Right forelimb (tissue), 1 donor: ENCODE results near the gene GPR183.

Experiments used
- DNase-seq: peaks from one replicate; pipeline ENCODE4 v3.0.0-alpha.2; 2018

Gene GPR183, protein sequence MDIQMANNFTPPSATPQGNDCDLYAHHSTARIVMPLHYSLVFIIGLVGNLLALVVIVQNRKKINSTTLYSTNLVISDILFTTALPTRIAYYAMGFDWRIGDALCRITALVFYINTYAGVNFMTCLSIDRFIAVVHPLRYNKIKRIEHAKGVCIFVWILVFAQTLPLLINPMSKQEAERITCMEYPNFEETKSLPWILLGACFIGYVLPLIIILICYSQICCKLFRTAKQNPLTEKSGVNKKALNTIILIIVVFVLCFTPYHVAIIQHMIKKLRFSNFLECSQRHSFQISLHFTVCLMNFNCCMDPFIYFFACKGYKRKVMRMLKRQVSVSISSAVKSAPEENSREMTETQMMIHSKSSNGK

DNA sequence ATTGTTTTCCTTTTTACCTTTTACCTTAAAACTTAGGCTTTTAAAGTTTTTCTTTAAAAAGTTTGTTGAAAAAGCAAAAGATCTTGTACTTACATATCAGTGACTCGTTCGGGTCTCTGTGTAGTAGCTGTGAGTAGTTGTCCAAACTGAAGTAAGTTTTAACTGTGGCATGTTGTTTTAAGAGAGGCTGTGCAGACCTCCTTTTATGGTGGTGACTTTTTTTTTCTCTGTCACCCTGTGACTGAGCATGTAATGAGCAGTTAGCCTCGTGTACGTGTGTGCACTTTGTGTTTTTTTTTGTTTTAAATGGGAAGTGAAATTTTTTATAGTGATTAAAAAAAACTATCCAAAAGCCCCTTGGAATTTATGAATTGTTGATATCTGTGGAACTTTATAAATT is at the start of gene GPR183:
TSS of gene GPR183 (minus strand) at position 153 of the 400 bp plus-strand sequence. CDS start 11,254 bp downstream, outside the sequence.
- DNase-seq = no peak

DNA sequence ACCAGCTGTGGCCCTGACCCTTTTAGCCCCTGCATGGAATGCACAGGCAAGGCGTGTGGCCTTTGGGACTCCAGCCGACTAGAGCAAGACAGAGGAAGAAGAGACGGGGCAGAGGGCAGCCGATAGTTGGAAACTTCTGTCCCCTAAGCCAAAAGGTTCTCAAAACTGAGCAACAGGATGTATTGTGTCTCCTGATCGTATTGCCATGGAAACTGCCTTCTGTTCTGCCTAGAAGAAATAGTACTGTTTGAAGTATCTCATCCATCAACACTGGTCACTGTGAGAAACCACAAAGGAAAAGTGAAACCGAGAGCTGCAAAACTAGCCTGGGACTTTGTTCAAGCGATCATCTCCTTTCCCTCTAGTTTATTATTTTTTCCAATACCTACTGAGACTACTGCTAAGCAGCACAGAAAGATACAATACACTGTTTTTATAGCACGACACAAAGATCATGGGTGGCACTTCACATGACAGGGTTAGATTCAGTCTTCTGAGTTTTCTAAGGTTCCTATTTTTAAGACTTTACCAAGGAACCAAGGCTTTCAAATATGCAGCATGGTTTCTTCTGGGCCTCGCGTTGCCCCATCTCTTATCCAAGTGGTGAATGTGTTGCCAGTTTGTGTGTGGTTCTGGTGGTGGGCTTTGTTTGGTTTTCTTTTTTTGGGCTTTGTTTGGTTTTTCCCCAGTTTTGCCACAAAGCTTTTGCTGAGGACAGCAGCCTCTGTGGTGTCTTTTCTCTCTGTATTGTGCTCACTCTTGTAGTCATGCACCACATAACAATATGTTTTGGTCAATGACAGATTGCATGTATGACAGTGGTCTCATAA is 49.3 kb upstream of the GPR183 start:
- no peak for DNase-seq

DNA sequence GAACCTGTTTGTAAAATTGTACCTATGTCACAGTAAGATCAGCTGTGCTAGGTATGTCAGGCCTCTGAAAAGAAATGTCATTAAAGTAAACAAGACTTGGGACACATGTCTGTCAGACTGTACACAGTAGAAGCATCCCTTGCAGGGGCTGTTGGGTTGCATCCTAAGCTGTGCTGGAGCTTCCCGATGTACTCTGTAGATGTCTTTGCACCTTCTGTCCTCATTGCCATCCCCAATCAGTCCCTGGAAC is 48.7 kb upstream of the GPR183 start:
- no peak for DNase-seq

DNA sequence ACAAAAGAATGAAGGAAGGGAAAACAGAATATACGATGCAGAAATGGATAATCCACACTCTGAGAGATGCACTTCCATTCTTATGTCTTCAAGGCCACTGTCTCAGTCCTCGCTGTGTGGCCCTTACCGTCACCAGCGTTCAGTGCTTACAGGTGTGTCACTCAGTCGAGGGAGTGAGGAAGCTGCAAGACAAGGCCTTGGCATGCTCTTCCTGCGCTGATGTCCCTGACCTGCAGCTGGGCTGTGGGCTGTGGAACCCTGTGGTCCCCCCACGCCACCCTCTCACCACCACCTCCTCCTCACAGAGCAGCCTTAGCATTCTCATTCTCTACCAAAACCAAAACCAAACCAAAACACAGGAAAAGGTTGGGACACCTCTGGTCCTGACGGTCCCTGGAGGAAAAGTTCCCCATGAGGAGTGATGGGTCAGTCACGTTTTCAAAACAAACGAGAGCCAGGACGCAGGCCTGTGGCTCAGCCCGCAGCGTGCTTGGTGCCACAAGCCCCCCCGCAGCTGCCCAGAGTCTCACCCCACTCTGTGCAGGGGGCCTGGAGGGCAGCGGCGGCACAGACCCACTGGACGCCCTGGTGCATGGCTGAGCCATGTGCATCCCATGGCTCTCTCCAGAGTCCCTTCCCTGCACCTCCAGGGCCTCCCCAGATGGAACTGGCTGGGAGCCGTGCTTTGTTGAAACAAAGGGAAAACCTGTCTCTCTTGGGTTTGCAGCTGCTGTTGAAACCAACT is 48.2 kb upstream of the GPR183 start:
- no peak for DNase-seq

DNA sequence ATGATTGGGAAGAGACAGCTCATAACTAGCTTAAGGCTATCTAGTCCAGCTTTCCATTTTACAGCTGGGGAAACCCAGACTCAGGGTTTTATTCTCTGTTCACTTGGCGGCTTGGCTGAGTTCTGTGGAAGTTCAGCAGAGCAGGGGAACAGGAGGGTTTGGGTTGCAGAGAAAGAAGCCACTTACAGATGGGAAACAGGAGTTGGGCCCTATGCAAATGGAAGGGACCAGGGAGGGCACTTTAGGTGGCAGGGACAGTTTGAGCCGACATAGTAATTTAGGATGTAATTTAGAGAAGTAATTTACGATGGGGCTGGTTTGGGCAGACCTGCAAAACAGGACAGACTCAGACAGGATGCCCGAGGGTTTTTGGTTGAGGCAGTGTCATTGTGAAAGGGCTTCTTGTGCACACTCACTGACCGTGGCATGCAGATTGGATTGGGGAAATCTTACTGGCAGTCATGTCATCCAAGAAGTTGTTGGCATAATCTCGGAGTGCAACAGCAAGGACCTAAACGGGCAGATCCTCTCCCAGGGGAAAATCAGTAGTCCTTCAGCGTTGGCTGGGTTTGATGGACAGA is 47.3 kb upstream of the GPR183 start:
- no peak for DNase-seq

DNA sequence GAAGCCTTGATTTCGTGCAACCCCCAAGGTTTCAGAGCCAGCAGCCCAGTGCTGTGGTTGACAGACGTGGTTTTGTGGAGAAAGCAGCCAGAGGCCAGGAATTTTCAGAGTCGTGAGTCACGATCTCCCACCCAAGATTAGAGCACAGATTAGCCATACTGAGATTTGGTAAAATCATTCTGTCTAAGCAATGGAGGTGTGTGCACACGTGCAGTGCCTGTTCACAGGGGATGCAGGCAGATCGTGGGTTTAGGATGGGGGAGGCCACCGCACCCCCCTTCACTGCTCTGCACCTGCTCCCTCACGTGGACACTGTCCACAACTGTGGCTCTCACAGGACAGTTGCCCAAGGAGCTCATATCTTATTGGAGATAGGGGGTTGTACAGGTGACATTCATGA is 46.6 kb upstream of the GPR183 start:
- no peak for DNase-seq

DNA sequence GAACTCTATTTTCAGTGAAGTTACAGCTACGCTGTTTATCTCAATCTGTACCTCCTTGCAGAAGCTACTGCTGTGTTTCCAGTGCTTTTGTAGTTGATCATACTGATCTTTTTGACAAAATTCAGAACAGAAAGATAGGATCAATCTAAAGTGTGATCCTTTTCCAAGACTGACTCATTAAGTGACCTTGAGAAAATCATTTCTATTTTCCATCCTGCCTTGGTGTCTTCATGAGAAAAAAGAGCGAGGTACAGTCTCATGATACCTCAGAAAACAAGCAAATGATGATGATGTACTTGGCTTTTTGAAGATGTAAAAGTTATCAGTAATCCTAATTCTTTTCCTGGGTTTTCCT is 46.0 kb upstream of the GPR183 start:
- no peak for DNase-seq

DNA sequence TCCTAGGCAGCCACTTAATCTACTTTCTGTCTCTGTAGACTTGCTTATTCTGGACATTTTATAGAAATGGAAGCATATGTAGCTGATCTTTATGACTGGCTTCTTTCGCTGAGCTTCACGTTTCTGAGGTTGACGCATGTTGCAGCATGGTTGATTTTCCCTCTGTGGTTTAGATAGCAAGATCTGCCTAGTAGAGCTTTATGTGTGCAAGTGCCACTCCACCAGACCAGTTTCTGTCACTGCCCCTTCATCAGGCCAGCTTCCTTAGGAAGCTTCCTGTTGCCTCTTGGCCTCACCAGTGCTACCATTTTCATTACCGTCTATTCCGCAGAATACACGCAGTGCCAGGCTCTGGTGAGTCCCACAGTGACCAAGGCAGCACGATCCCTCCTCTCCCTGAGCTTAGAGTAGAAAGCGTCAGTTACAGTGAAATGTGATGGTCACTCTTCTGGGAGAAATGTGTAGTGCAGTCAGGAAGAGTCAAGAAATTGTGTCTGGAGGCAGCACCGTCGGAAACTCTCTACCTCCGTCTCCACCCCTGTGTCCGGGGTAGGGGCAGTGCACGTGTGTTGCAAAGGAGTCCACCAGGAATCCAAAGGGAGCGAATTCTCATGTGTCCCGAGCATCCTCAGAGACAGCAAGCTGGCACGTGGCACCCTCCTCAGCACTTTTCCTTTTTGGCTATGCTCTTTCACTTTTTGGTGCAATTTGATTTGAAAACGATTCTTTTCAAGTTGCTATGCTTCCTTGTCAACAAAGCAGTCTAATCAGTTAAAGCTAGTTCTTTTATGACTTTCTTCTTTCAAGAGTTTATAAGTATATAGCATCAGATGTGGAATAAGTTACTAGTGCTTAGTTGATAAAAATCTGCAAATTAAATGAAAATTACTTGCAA is 45.4 kb upstream of the GPR183 start:
- DNase-seq = no peak

DNA sequence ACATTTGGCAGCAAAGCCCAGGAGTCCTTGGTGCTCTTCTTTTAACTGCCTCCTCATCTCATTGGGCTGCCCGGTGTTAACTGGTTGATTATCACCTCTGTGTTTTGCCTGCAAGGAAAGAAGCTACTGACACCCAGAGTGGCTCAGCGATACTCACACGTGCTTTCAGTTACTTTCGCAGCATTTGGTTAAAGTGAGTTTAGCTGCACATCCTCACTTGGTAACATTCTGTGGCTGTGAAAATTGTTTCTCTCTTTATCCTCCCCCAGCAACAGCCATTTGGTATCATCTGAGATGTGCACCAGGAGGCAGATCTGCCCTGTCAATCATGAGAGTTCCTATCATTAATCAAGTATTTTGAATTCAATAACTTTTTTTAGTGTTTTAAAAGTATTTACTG is 44.6 kb upstream of the GPR183 start:
- DNase-seq = no peak

DNA sequence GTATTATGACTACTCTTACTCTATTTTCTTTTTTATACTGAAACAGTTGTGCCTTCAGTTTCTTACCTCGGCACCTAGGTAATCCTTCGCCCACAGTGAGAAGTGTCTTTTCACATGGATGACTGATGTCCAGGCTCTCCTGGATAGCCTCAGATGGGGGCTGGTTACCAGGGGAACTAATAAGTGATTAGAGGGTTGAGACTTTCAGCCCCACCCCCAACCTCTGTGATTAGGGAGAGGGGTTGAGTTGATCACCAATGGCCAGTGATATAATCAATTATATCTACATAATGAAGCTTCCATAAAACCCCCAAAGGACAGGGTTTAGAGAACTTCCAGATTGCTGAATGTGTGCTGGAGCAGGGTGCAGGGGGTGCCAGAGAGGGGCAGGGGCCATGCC is 43.0 kb upstream of the GPR183 start:
- DNase-seq = no peak

DNA sequence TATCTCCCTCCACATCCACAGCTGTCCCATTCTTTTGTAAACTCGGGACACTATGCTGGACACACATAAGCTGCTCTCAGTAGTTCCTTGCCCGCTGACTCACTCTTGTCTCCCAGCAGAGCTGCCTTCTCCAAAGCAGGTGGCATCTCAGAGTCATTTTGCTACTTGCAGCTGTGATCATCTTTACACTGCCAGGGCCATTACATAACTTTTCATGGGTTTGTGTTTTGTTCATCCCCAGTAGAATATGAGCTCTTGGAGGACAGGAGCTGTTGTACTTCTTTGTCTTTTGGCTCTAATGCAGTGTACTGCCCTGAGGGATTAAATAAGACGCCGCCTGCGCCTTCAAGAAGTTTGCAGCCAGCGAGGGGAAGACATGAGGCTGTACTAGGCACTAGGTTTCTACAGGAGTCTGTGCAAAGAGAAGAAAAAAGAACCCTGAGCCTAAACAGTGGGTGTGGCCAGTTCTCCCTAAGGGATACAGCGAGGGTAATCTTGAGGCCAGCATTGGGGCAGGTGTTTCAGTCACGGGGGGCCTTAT is 40.8 kb upstream of the GPR183 start:
- no peak for DNase-seq

DNA sequence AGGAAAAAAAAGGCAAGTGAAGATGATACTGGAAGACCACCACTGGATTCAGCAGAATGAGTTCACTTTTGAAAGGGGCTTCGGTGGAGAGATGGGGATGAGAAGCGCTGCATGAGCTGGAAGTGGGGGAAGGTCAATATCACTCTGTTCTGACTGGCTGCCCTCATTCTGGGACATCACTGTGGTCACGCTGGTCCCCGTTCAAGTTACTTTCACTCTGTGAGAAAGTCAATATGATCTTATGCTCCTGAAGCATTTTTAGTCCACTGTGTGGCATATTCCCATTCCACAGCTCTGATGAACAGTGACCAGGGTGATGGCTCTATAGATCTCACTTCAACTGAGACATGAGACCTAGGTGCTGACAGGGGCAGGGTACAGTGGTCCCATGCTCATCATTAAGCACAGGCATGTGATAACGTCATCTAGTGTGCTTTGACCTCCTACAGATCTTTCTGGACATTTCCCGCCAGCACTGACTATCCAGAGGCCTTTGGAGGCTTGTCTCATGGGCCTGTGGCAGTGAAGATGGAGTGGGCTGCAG is 40.2 kb upstream of the GPR183 start:
- no peak for DNase-seq

DNA sequence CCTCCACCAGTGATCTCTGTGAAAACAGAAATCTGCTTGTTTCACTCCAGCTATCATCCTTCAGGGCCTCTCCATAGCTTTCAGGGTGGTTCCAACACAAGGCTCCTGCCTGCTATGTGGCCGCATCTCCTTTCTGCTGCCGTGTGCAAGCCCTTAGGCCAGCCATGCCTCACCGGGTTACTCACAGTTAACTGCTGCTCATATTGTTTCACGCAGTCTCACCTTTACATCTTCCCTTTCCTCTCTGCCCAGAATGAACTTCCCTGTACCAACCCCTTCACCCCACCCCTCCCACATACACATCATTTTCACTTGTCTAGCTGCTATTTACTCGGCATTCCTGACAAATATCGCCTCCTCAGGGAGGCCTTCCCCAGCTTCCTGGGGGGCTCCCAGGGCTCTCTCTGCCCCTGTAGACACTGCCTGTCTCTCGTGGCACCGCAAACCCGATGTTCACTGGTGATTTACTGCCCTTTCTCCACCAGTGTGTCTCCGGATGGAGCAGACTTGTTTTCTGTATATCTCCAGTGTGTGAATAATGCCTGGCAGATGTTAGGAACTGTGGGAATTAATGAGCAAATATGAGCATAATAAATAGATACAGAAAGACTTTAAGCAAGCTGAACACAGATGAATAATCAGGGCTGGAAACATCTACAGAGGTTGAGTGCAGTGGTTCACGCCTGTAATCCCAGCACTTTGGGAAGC is 39.3 kb upstream of the GPR183 start:
- DNase-seq = no peak

DNA sequence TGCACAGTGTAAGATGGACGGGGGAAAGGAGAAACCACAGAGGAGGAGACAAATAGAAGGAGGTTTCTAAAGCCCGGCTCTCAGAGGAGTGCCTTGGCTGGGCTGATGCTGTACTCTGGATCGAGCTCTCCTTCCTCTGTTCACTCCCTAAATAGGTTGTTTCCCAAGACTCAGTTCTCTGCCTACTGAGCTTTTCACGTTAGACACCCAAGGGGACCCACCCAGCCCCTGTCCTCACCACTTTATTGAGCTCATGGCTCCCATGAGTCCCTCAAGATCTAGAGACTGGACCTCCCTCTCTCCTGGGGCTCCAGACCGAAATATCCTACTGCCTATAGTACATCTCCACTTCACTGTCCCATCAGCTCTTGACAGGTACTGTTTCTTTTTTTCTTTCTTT is 38.1 kb upstream of the GPR183 start:
- no peak for DNase-seq

DNA sequence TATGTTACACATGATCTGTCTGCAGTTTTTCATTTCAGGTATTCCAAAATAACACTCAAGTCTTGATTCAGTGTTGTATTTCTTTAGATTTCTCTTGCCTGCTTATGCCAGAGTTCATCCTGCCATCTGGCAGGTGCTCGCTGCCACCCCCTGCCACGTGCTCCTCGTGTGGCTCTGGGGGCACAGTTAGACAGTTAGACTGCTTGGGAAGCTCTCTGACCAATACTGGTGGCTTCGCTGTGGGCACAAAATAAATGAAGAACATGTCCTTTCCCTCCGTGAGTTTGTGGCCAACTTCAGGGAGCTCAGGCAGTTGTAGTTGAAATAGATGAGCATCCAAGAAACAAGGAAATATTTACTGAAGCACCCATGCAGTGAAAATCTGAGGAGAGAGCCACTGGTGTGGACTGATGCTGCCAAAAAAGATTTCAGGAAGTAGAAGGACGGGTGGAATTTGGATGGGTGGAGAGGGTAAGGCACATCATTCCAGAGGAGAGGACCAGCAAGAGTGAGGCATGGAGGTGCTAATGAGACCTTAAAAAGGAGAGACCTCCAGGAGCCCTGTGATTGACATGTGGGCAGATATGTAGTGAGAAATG is 37.5 kb upstream of the GPR183 start:
- DNase-seq = no peak

DNA sequence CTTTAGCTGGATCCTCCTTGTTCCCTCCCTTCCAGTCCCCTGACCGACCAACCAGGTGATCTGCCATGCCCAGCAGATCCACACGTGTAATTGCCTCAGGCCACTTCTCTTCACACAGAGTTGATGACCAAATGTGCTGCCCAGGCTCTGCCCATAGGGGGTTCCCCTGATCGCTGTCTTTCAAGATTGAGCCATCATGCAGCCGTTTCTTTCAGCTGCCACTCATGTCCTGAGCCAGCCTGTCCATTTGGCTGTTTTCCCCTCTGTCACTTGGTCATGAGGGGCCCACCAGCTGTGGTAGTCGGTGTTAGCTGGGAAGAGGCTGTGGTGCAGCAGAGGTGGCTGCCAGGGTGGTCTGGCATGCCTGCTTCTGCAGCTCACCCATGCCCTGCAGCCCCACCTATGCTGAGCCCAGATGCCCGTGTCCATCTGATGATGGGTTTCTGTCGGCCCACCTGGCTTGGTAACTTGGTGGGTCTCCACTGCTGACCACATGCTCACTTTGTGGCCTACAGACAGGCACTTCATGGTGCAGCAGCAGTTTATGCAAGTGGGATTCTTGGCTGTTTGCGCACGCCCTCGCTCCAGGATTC is 35.6 kb upstream of the GPR183 start:
- DNase-seq = no peak

DNA sequence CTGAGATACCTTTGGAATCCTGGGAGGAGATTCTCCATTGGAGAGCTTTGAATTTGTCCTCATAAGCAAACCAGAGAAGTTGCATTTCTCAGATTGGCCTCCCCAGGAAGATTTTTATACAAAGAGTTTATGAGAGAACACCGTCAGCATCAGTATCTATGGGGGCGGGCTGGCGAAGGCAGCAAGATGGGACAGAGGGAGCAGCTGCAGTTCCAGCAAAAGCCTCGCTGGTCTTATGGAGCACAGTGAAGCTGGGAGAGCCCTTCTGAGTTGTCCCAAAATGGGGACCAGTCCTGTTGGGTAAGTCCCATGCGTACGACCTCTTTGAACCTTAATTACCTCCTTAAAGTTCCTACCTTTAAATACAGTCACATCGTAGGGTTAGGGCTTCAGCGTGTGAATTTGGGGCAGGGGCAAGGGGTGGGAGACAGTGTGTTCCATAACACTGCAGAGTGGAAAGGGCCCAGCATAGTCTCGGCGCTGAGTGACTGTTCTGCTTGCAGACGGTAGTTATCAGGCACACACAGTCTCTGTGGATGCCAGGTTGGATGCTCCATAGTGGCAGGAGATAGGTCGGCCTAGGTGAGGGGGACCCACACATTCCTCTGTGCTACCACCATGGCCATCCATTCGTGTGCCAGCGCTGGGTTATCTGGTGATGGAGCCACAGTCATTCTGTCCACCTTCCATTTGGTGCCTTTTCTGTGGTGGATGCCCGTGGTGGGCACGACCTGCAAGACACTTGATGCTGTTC is 34.9 kb upstream of the GPR183 start:
- DNase-seq = no peak

DNA sequence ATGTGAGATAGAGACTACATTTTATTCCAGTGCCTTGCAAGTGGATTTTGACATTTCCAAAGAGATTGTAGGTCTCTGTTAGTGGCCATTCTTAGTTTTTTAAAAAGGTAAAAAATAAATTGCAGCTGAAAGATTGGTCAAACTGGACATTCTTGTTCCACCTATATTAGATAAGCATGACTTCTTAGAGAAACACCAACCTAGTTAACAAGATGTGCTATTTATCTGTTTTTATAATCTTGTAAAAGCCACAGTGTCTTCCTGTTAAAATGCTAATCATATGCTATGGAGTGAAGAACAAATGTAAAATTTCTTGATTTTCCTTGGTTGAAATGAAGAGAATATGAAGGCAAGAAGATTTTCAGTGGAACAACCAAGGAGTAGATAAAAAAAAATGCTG is 33.4 kb upstream of the GPR183 start:
- DNase-seq = no peak

DNA sequence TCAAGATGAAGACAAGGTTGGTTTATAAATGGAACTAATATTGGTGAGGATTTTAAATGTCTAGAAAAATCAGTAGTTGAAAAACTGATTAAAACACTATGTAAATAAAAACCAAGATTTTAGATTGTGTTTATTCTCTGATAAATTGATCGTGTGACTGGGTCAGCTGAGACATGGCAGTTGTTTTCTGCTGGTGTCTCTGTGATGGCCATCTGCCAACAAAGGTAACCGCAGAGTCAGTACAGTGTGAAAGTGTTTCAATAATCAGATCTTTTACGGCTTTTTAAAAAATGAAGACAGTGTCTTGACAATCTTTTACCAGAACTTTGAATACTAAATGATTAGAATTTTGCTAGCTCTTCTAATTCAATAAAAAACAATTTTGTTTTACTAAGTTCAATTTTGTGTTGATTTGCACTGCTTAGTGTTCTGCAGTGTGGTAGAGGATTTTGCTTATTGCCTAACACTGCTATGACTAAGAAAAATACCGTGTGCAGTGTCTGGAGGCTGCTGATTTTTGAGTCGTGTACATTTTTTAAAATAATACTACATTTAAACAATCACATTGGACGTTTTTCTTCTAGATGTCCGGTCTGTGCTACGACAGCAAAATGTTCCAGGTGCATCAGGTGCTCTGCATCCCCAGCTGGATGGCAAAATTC is 32.7 kb upstream of the GPR183 start:
- DNase-seq = no peak
